Renal cortical epithelial cell (primary cell): ENCODE results near the gene URM1. TPM values are rescaled to one million over a fixed set of nuclear protein-coding genes. Genes with fewer than 3 reads are reported as not detected.
A peak's percentile ranks its signal among the peaks of the same experiment; 100 is the strongest.

Experiments
- DNase-seq: peaks from one replicate; pipeline ENCODE4 v3.0.0-alpha.2; 2011; ENCODE audit warnings: low read depth
- total RNA-seq: library from RNA; depleted of rRNA; stranded (reverse); fragments of >200 nt; gene quantifications from 2 replicates; pipeline ENCODE4 v1.2.3, GENCODE V29; 2014

Gene URM1
- total RNA-seq, 1 donor from 2014 or later, result 43.7 TPM

- DNase-seq, result no peak
Observed at GRCh38 chr9:128429513-128430086, 58.4 kb downstream of the URM1 start.

- DNase-seq, result no peak
Observed at GRCh38 chr9:128431207-128431606, 60.0 kb downstream of the URM1 start.

GRCh38 chr9:128434340-128434739 lies 63.2 kb downstream of the URM1 start:
- DNase-seq, result no peak

GRCh38 chr9:128435611-128436010 lies 64.4 kb downstream of the URM1 start:
- DNase-seq, result no peak

- DNase-seq, result peak; percentile 46
Observed at GRCh38 chr9:128438343-128439109, 67.4 kb downstream of the URM1 start.

GRCh38 chr9:128439273-128439672 lies 68.1 kb downstream of the URM1 start:
- no peak for DNase-seq

Other genes starting within 250 kb of the URM1 start
- gene PTGES2, start 243.6 kb upstream of the URM1 start, total RNA-seq, result 80.0 and 96.9 TPM in 2 replicates
- gene LCN2, start 221.9 kb upstream of the URM1 start, total RNA-seq, result 23.6 and 38.2 TPM in 2 replicates
- 60.3 and 79.9 TPM in 2 replicates for gene BBLN, start 211.1 kb upstream of the URM1 start, total RNA-seq
- 10.9 and 38.1 TPM in 2 replicates for gene CIZ1, start 179.8 kb upstream of the URM1 start, total RNA-seq
- 9.2 and 33.5 TPM in 2 replicates for gene DNM1, start 168.0 kb upstream of the URM1 start, total RNA-seq
- 47.9 and 89.6 TPM in 2 replicates for gene GOLGA2, start 95.4 kb upstream of the URM1 start, total RNA-seq
- gene SWI5, start 95.1 kb upstream of the URM1 start, total RNA-seq, result 15.5 and 22.6 TPM in 2 replicates
- gene TRUB2, start 48.9 kb upstream of the URM1 start, total RNA-seq, result 15.2 and 17.4 TPM in 2 replicates
- 35.5 and 38.2 TPM in 2 replicates for gene COQ4, start 48.5 kb upstream of the URM1 start, total RNA-seq
- gene SLC27A4, start 30.8 kb upstream of the URM1 start, total RNA-seq, result 27.6 and 47.5 TPM in 2 replicates
- 43.4 and 50.4 TPM in 2 replicates for gene CERCAM, start 49.5 kb downstream of the URM1 start, total RNA-seq
- 21.7 and 37.2 TPM in 2 replicates for gene ODF2, start 84.6 kb downstream of the URM1 start, total RNA-seq
- 19.1 and 29.2 TPM in 2 replicates for gene GLE1, start 133.3 kb downstream of the URM1 start, total RNA-seq
- gene SPTAN1, start 181.2 kb downstream of the URM1 start, total RNA-seq, result 206 and 420 TPM in 2 replicates